ENCODE data around the gene TSC22D1. TPM values are rescaled to one million over a fixed set of nuclear protein-coding genes. Genes with fewer than 3 reads are reported as not detected.

The TSC22D1 gene
- total RNA-seq, 4 donors from 2014 or later = 153 to 200 (median 182) TPM

- no peak overlapping the region for H3K4me3 ChIP-seq
- H3K36me3 ChIP-seq = peaks cover 0 to 3% of the 10 kb centered on the region in 2 donors
- no peak for DNase-seq
- no peak for TF ChIP-seq POLR2A (IDR thresholded peaks at IDR 0.05)
- no peak for TF ChIP-seq CTCF (IDR thresholded peaks at IDR 0.05)
- H3K4me1 ChIP-seq = no peaks in the 10 kb centered on the region
- intact Hi-C loops (cut with DNase I; ENCODE audit: low total_unique reads) = no loop called here
- no peaks in the 10 kb centered on the region for H3K27me3 ChIP-seq
- no peaks in the 10 kb centered on the region for H3K9me3 ChIP-seq
- H3K27ac ChIP-seq = no peak overlapping the region
These were observed 120.4 kb downstream of the TSC22D1 start for GRCh38 chr13:44455769-44456168.

- Histone ChIP-seq H3K9me3 (no peaks in the 10 kb centered on the region), H3K36me3 (peaks cover 0 to 3% of the 10 kb centered on the region in 2 donors), H3K4me1 (no peaks in the 10 kb centered on the region), H3K27me3 (no peaks in the 10 kb centered on the region), H3K27ac (no peak overlapping the region), H3K4me3 (no peak overlapping the region)
- TF ChIP-seq POLR2A (IDR thresholded peaks at IDR 0.05) (no peak), CTCF (IDR thresholded peaks at IDR 0.05) (no peak)
- intact Hi-C loops (cut with DNase I; ENCODE audit: low total_unique reads) = no loop called here
- no peak for DNase-seq
These were observed 122.2 kb downstream of the TSC22D1 start for GRCh38 chr13:44453881-44454280.

- no peak for TF ChIP-seq CTCF (IDR thresholded peaks at IDR 0.05)
- TF ChIP-seq POLR2A (IDR thresholded peaks at IDR 0.05) = no peak
- Histone ChIP-seq H3K27me3 (no peaks in the 10 kb centered on the region), H3K9me3 (no peaks in the 10 kb centered on the region), H3K36me3 (peaks cover 0 to 3% of the 10 kb centered on the region in 2 donors), H3K4me3 (no peak overlapping the region), H3K27ac (no peak overlapping the region), H3K4me1 (no peaks in the 10 kb centered on the region)
- intact Hi-C loops (cut with DNase I; ENCODE audit: low total_unique reads) = no loop called here
- DNase-seq = no peak
These were observed 123.1 kb downstream of the TSC22D1 start for GRCh38 chr13:44453069-44453468.

GRCh38 chr13:44452418-44452817 is 123.7 kb downstream of the TSC22D1 start:
- no peak for DNase-seq
- intact Hi-C loops (cut with DNase I; ENCODE audit: low total_unique reads) = no loop called here
- H3K4me3 ChIP-seq = no peak overlapping the region
- H3K9me3 ChIP-seq = no peaks in the 10 kb centered on the region
- no peak overlapping the region for H3K27ac ChIP-seq
- H3K36me3 ChIP-seq = peaks cover 0 to 3% of the 10 kb centered on the region in 2 donors
- no peaks in the 10 kb centered on the region for H3K4me1 ChIP-seq
- no peaks in the 10 kb centered on the region for H3K27me3 ChIP-seq
- TF ChIP-seq CTCF (IDR thresholded peaks at IDR 0.05) (no peak), POLR2A (IDR thresholded peaks at IDR 0.05) (no peak)

- H3K27ac ChIP-seq = no peak overlapping the region
- no peaks in the 10 kb centered on the region for H3K27me3 ChIP-seq
- no peaks in the 10 kb centered on the region for H3K9me3 ChIP-seq
- intact Hi-C loops (cut with DNase I; ENCODE audit: low total_unique reads) = no loop called here
- no peak for TF ChIP-seq CTCF (IDR thresholded peaks at IDR 0.05)
- no peak for TF ChIP-seq POLR2A (IDR thresholded peaks at IDR 0.05)
- H3K4me3 ChIP-seq = no peak overlapping the region
- peaks cover 0 to 3% of the 10 kb centered on the region in 2 donors for H3K36me3 ChIP-seq
- no peaks in the 10 kb centered on the region for H3K4me1 ChIP-seq
- no peak for DNase-seq
These were observed 124.5 kb downstream of the TSC22D1 start for GRCh38 chr13:44451651-44452050.
